GM10847 (cell line): ENCODE measurements around the gene SIL1.

Source experiments
- POLR2A ChIP-seq: IDR thresholded peaks from 2 replicates; pipeline ENCODE4 v1.6.1; 2011; ENCODE audit not compliant: insufficient read length; ENCODE audit errors: extremely low read depth

The SIL1 gene

DNA sequence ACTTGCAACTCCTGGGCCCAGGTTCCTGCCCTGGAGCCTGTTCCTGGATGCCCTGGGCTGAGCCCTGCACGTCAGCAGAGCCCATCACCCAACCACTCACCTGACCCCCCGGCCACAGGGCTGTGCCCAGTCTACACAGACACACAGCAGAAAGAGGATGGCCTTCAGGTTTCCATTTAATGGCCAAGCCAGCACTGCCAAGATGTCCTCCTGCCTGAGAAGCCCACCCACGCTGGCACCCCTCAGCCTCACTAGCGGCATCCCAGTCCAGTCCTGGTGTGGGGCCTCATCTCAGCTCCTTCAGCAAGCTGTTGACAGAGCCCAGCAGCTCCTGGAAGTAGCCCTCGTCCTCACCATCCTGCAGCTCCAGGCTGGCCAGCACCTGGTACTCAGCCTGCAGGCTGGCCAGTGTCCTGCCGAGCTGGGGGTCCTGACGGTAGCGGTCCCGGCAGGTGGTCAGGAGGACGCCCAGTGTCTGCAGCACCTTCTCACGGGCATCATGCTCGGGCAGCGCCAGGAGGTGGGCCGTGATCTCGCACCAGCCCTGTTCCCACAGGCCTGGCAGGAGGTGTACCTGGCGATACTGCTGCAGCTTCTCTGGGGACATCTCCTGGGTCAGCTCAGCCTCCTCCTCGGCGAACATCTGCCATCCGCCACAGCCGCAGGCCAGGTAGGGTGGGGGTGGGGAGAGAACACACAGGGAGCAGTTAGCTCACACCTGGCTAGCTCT is 251.2 kb downstream of the SIL1 start:
- no peak for TF ChIP-seq POLR2A

DNA sequence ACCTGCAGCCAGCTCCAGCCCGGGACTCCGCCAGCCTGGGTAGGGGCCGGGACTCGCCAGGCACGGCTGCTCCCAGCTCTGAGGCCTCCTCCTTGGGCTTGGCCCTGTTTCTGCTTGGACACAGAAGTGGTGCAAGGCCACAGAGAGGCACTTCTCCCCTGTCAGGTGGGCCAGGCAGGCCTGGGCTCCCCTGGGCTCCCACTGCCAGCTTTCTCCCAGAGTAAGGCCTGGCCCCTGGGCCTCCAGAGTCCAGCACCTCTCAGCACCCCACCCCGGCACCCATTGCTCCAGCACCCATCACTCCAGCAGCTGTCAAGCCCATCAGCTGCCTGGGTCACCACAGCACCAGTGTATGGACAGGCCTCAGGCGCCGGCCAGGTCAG is 251.9 kb downstream of the SIL1 start:
- no peak for TF ChIP-seq POLR2A

DNA sequence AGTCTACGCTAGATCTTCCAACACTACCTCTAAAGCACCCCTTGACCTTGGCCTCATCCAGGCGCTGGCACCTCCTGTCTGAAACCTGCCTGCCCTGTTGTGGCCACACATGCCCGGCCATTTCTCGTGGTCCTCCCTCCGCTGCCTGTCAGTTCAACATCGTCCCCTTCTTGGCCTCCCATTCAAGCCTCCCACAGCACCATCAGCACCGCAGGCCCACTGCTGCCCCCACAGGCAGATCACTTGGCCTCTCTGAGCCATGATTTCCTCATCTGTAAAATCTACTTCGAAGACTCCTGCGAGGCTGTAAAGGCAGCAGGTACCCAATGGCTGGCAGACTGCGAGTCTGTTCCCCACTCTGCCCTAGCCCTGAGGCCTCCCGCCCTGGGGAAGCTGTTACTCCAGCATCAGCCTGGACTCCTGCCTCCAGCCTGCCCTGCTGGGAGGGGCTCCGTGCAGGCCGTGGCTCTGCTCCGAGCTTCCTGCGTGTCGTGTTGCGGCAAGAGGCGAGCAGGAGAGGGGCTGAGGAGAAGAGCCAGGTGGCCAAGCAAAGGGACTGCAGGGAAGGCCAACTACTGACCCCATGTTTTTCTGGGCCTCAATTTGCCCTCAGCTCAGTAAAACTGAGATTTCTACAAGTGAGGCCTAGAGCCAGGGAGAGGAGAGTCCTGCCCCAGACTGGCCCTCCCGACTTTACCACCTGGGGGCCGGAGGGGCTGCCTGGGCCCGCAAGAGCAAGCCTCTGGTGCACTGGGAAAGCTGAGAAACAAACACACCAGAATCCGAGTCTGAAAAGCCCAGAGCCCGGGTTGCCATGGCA is 252.5 kb downstream of the SIL1 start:
- no peak for TF ChIP-seq POLR2A

DNA sequence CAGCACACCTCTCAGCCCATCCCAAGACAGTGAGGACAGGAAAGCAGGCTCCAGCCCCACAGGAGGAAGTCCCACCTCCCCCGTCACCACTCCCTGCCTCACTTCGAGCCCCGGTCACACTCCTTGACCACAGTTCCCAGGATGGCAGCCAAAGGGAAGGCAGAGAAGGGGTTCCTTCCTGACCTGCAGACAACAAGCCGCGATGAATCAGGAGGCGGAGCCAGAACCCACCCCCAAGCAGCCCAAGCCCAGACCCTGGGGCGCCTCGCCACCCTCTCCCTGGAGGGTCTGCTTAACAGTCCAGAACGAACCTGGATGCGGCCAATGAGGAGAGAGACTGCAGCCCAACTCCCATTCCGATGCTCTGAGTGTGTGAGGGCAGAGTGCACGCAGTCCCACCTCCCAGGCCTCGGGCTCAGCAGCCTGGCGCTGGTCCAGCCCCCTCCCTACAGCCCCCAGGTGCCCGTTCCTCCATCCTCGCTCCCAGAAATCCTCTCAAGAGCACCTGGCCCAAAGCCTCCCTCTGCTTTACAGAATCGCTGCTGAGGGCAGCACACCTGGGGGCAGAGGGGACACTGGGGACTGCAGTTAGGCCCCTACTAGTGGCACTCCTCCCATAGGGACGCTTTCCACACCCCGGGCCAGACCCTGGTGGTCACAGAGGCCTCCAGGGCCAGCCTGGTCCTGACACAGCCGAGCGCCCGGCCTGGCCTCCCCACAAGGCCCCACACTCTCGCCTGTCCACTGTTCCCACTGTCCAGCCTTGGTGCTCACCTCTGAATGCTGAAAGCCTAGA is 253.4 kb downstream of the SIL1 start:
- no peak for TF ChIP-seq POLR2A

DNA sequence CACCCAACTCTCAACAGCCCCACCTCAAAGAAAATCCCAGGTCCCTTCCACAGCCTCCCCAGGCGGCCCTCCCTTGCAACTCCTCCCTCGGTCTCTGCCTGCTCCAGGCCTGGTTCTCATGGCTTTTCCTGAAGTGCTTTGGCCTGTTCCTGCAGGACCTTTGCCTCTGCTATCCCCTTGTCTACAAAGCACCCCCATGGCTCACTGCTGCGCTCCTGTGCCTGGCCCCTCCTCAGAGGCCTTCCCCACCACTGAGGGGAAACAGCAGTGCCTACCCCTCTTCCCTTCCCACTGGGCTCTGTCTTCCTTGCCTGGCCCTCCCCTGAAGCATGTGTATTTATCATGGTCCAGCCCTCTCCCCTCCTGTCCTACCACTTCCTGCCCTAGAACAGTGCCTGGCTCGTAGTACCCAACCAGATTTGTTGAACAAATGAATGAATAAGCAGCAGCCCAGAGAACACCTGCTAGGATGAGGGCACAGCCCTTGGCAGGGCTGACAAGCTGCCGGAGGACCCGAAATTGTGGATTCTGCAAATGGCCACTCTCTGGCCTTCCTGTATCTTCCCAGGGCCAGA is 254.5 kb downstream of the SIL1 start:
- no peak for TF ChIP-seq POLR2A

DNA sequence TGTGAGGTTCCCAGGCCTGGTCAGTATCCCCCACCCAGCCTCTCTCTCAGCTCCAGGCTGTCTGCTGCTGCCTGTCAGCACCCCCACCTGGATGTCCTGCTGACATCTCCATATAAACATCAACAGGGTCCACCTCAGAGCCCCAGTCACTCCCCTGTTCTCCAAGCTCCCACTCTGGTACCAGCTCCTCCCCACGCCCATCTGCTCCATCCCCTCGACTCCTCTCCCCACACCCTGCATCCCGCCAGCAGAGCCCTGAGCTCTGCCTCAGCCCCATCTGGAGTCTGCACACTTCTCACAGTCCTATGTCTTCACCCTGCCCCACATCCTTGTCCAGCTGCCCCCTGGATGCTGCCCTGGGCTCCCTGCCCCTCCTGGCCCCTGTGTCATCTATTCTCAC is 255.3 kb downstream of the SIL1 start:
- TF ChIP-seq POLR2A = no peak

DNA sequence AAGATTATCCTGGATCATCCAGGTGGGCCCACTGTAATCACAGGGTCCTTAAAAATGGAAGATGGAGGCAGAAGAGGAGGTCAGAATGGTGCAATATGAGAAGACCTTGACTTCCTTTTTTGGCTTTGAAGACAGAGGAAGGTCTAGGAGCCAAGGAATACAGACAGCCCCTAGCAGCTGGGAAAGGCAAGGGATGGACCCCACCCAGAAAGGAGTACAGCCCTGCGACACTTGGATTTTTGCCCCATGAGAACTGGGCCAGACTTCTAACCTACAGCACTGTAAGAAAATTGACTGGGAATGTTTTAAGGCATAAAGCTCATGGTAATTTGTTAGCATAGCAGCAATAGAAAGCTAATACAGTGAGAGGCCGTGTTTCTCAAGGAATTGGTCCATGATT is 256.1 kb downstream of the SIL1 start:
- TF ChIP-seq POLR2A = no peak

DNA sequence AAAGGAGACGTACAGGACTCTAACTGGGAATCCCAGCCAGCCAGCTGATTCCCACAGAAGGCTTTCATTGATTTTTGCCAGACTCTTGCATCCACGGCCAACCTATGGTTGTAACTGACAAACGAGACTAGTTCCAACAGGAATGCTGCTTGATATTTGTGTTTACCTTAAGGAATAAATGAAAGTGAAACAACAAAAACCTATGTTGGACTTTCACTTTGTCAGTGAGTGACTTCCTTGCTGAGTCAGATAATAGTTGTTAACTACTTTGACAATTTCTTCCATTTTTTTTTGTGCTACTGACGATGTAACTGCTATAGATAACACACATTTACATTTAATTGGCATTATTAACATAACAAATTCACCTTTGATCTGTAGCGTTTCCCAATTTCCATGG is 259.6 kb downstream of the SIL1 start:
- TF ChIP-seq POLR2A = no peak

DNA sequence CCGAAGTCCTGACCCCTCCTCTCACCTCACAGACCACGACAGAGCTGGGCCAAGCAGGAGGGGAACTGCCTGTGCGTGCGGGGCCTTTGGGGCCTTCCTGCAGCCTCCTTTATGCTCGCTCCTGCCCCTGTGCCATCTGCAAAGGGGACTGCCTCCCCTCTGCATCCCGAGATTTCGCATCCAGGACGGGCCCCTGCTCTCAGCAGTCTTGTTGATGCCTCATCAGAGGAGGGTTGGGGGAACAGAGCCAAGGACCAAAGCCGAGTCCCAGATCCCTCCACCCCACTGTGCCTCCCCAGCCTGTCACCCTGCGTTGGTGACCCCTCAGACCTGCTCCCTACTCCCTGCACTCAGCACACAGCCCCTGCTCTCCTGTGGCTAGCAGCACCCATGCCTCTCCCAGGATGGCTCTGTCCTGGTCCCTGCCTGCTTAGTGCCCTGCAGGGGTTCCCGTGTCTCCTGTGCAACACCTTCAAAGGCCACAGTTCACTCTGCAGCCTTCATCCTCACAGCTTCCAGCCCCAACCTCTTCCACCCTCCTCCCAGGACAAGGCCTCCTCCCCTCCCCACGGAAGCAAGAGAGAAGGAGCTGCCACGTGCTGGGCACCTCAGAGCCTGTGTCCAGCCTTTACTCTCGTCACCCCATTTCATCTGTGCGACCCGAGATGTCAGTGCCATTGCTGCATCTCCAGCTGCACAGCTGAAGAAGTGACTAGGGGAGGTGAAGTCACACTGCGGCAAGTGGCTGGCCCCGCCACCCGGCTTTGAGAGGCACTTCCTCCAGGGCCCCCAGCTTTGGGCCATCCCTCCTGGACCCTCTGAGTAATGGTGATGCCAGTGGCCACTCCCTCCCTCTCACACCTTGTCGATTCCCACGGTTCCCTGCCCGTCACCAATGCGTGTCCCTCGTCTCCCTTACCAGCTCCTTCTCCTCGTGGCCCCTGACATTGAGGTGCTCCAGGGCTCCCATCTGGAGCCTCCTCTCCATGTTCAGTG is 260.5 kb downstream of the SIL1 start:
- no peak for TF ChIP-seq POLR2A

DNA sequence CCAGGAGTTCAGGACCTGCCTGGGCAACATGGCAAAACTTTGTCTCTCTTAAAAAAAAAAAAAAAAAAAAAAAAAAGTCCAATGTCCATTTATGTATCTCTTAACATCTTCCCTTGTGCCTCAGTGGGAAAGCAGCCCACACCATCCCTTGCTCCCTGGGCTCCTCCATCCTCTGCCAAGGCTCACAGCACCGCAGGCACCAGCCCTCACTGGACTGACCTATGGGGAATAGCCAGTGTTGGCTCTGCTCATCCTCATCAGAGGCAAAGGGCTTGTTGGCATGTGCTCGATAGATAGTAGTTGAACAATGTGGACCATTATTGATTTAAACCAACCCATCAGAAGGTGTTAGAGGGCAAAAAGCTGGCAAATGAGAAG is 261.2 kb downstream of the SIL1 start:
- TF ChIP-seq POLR2A = no peak

DNA sequence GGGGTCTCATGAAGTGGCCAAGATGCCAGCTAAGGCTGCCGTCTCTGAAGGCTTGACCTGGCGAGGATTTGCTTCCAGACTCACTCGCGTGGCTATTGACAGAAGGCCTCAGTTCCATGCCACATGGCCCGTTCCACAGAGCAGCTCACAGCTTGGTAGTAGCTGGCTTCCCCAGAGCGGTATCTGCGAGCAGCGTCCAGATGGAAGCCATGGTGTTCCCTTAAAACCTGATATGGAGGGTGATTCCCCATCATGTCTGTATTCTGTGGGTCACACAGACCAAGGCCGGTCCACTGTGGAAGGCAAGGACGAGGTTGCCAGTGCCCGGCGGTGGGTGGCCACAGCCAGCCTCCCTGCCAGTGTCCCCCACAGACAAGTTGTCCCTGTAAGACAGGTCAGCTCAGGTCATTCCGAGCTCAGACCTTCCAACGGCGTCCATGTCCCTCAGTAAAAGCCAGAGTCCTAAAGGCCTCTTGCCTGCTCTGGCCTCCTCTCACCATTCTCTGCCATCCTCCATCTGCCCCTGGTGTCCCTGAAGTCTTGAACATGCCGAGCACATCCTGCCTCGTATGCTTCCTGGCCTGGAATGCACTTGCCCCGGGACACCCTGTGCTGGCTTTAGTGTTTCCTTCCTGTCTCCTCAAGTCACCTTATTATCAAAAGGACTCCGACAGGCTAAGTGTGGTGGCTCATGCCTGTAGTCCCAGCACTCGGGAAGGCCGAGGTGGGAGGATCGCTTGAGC is 261.8 kb downstream of the SIL1 start:
- no peak for TF ChIP-seq POLR2A

DNA sequence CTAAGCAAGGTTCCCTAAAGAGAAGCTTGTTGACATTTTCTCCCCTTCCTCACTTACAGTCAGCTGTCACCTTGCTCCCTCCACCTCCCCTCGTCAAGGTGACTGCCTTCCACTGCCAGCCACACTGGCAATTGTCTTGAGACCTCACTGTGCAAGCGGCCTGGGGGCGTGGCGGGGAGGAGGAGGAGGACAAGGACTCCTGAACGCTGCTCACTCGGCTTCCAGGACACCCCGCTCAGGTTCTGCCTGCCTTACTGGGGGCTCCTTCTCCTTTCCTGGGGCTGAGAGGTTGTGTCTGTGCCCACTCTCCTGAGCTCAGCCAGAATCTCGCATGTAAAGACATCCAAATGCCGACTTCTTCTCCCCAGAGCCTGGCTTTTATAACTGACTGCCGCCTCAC is 262.7 kb downstream of the SIL1 start:
- no peak for TF ChIP-seq POLR2A

DNA sequence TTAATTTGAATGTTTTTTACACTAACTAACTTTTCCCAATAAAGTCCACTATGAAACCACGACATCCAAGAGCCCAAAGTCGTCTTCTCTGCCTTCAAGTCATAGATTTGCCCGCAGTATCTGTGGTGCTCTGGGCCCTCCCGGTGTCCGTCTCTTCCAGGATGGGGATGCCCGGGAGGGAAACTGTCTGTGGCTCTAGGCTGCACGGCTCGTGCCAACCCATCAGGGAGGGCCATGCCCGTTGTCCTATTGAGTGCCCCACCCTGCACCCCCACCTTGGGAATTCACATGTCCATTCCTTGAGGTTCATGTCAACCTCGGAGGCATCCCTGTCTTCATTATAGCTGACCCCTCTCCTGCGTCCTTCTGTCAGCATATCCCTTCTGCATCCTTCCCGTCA is 263.2 kb downstream of the SIL1 start:
- no peak for TF ChIP-seq POLR2A
